Adipocyte (in vitro differentiated cells): ENCODE measurements around the gene BMPR1B.
"Not testable (repeated sequence)": the region's sequence is repeated elsewhere in the genome, so short reads cannot be mapped to it uniquely, and the experiment has no call there.

Source experiments
- DNase-seq: peaks from one replicate; pipeline ENCODE4 v3.0.0-alpha.2; 2015; ENCODE audit warnings: low read depth
- H3K27me3 ChIP-seq: replicated peaks from 2 replicates; pipeline ENCODE4 v1.7.0; 2013; ENCODE audit warnings: mild to moderate bottlenecking, low read length, moderate library complexity; ENCODE audit not compliant: control insufficient read depth, insufficient read depth
- H3K36me3 ChIP-seq: 2 replicates; pipeline ENCODE4 v1.7.0; 2013; ENCODE audit warnings: low read length, mild to moderate bottlenecking, moderate library complexity; ENCODE audit not compliant: control insufficient read depth, insufficient read depth, severe bottlenecking
- H3K4me1 ChIP-seq: 2 replicates; pipeline ENCODE4 v1.7.0; 2013; ENCODE audit warnings: mild to moderate bottlenecking, low read length, moderate library complexity; ENCODE audit not compliant: control insufficient read depth, insufficient read depth
- H3K4me3 ChIP-seq: 2 replicates; pipeline ENCODE4 v1.7.0; 2013; ENCODE audit warnings: mild to moderate bottlenecking, low read length, moderate library complexity
- H3K9ac ChIP-seq: 2 replicates; pipeline ENCODE4 v1.7.0; 2013; ENCODE audit warnings: mild to moderate bottlenecking, low read length, moderate library complexity
- H3K9me3 ChIP-seq: 2 replicates; pipeline ENCODE4 v1.7.0; 2013; ENCODE audit warnings: mild to moderate bottlenecking, low read length, moderate library complexity; ENCODE audit not compliant: control insufficient read depth

BMPR1B gene

GRCh38 chr4:95044324-95044837 is 286.6 kb downstream of the BMPR1B start:
- no peaks in the 10 kb centered on the region for H3K9me3 ChIP-seq

DNA sequence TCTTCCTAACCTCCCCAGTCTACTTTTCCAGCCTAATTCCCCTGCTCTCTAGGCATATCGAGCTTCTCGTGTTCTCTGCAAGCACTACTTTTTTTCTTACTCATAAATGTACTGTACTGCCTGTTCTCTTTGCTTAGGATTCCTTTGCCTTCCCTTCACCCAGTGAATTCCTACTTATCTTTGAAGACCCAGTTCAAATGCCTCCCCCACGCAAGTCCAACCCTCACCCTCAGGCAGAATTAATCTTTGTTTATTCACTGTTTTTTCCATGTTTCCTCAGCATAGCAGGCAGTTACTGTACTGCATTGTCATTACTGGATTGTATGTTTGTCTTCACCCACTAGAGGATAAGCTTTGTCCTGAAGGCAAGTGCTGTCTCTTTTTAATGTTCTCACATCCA is 287.7 kb downstream of the BMPR1B start:
- H3K36me3 ChIP-seq, result no peaks in the 10 kb centered on the region
- no peaks in the 10 kb centered on the region for H3K9me3 ChIP-seq
- H3K27me3 ChIP-seq, result no peaks in the 10 kb centered on the region
- no peak overlapping the region for H3K4me3 ChIP-seq
- H3K4me1 ChIP-seq, result peaks cover 6% of the 10 kb centered on the region
- peak; percentile 78 for DNase-seq
- no peak overlapping the region for H3K9ac ChIP-seq

More at GRCh38 chr4:95044324-95044837, 286.6 kb downstream of the BMPR1B start:
- Histone ChIP-seq H3K4me1 (peaks cover under 1% of the 10 kb centered on the region), H3K9ac (no peak overlapping the region), H3K4me3 (no peak overlapping the region), H3K27me3 (no peaks in the 10 kb centered on the region), H3K36me3 (no peaks in the 10 kb centered on the region)
- DNase-seq, result no peak

GRCh38 chr4:95048296-95048695 is 290.5 kb downstream of the BMPR1B start:
- peaks cover 6% of the 10 kb centered on the region for H3K4me1 ChIP-seq
- H3K4me3 ChIP-seq, result no peak overlapping the region
- H3K9ac ChIP-seq, result no peak overlapping the region
- no peaks in the 10 kb centered on the region for H3K9me3 ChIP-seq
- H3K36me3 ChIP-seq, result no peaks in the 10 kb centered on the region
- H3K27me3 ChIP-seq, result no peaks in the 10 kb centered on the region
- peak; percentile 61 for DNase-seq

DNA sequence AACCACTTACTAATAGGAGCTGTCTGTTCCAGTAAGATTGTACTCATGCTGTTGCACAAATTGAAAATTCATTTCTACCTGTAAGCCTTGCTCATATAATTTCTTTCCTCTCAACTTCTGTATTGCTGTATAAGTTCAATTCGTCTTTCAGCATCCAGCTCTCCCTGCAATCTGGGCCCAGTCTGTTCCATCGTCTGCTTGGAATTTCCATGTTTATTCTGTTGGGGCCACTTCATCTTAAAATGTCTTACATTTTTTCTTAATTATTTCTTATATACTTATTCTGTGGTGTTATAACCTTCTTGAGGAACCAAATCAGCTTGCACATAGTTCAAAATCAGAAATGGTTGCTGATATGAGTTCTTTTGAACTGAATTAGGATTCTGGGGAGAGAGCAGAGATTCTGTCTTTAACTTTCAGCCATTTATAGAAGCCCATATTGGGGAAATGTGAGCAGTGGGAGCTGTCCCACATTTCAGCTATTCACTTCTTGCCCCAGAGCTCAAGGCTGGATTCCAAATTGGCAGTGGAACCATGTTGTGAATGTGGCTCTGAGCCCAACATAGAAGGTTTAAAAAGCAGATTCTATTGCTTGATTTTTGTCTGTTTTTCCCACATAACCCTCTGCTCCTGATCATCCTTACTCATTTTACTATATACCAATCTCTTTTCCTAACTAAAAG is 291.9 kb downstream of the BMPR1B start:
- no peaks in the 10 kb centered on the region for H3K36me3 ChIP-seq
- H3K4me3 ChIP-seq, result no peak overlapping the region
- no peaks in the 10 kb centered on the region for H3K27me3 ChIP-seq
- peak; percentile 76 for DNase-seq
- no peaks in the 10 kb centered on the region for H3K9me3 ChIP-seq
- H3K9ac ChIP-seq, result no peak overlapping the region
- peaks cover 6% of the 10 kb centered on the region for H3K4me1 ChIP-seq

- H3K4me1 ChIP-seq, result peaks cover 6% of the 10 kb centered on the region
- H3K4me3 ChIP-seq, result no peak overlapping the region
- no peaks in the 10 kb centered on the region for H3K36me3 ChIP-seq
- H3K9ac ChIP-seq, result no peak overlapping the region
- no peaks in the 10 kb centered on the region for H3K27me3 ChIP-seq
- no peak for DNase-seq
- no peaks in the 10 kb centered on the region for H3K9me3 ChIP-seq
Measured at GRCh38 chr4:95050980-95051701, 293.4 kb downstream of the BMPR1B start.

- DNase-seq, result no peak
- Histone ChIP-seq H3K36me3 (no peaks in the 10 kb centered on the region), H3K4me3 (no peak overlapping the region), H3K4me1 (peaks cover 6% of the 10 kb centered on the region), H3K9me3 (no peaks in the 10 kb centered on the region), H3K9ac (no peak overlapping the region), H3K27me3 (no peaks in the 10 kb centered on the region)
Measured at GRCh38 chr4:95051702-95052020, 293.9 kb downstream of the BMPR1B start.

- H3K36me3 ChIP-seq, result no peaks in the 10 kb centered on the region
- no peak overlapping the region for H3K9ac ChIP-seq
- no peak overlapping the region for H3K4me3 ChIP-seq
- no peaks in the 10 kb centered on the region for H3K4me1 ChIP-seq
- DNase-seq, result peak; percentile 7
- no peaks in the 10 kb centered on the region for H3K9me3 ChIP-seq
- no peaks in the 10 kb centered on the region for H3K27me3 ChIP-seq
Measured at GRCh38 chr4:95058991-95059390, 301.2 kb downstream of the BMPR1B start.

DNA sequence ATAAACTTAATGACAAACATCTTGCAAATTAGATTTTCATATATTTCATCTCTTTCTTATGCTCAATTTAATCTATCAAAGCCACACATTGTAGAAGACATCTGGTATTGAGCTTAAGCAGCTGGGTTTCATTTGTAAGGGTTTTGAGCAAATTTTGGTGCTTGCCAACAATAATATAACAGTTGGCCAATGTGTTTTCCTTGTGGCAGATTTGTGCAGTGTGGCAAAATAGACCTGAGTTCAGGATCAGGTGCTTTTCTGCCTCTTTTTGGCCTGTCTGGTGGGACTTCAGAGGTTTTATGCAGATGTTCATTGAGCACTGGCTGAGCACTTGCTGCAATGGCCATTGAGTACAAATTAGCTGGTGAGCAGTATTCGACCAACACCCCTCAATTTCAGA is 301.9 kb downstream of the BMPR1B start:
- Histone ChIP-seq H3K4me3 (no peak overlapping the region), H3K9me3 (no peaks in the 10 kb centered on the region), H3K36me3 (no peaks in the 10 kb centered on the region), H3K4me1 (no peaks in the 10 kb centered on the region), H3K27me3 (no peaks in the 10 kb centered on the region), H3K9ac (no peak overlapping the region)
- peak; percentile 86 for DNase-seq

- Histone ChIP-seq H3K9ac (no peak overlapping the region), H3K27me3 (no peaks in the 10 kb centered on the region), H3K4me1 (no peaks in the 10 kb centered on the region), H3K9me3 (no peaks in the 10 kb centered on the region), H3K36me3 (no peaks in the 10 kb centered on the region), H3K4me3 (no peak overlapping the region)
- peak; percentile 81 for DNase-seq
Measured at GRCh38 chr4:95061220-95061619, 303.5 kb downstream of the BMPR1B start.

GRCh38 chr4:95061801-95062200 is 304.0 kb downstream of the BMPR1B start:
- H3K4me1 ChIP-seq, H3K4me3 ChIP-seq, H3K27me3 ChIP-seq, H3K36me3 ChIP-seq, DNase-seq, H3K9ac ChIP-seq, H3K9me3 ChIP-seq: not testable (repeated sequence)

DNA sequence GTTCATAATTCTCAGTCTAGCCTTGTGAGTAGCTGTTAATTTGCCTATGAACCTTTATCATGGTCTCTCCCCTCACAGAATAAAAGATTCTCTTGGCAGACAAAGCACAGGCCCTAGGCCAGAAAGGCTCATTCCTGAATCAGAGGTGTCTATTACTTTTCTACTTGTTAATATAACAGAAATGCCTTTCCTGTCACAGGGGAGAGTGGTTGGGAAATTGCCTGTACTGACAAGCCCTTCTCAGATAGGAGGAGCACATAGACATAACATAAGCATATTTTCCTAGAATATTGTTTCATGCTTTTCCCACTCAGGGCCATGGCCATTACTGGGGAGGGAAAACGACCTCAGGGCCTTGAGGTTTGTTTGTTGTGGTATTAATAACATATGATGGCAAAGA is 308.3 kb downstream of the BMPR1B start:
- Histone ChIP-seq H3K36me3 (no peaks in the 10 kb centered on the region), H3K4me3 (no peak overlapping the region), H3K4me1 (no peaks in the 10 kb centered on the region), H3K27me3 (no peaks in the 10 kb centered on the region), H3K9ac (no peak overlapping the region), H3K9me3 (no peaks in the 10 kb centered on the region)
- DNase-seq, result no peak
